ENCODE measurements around the gene DDRGK1.

Gene DDRGK1

DNA sequence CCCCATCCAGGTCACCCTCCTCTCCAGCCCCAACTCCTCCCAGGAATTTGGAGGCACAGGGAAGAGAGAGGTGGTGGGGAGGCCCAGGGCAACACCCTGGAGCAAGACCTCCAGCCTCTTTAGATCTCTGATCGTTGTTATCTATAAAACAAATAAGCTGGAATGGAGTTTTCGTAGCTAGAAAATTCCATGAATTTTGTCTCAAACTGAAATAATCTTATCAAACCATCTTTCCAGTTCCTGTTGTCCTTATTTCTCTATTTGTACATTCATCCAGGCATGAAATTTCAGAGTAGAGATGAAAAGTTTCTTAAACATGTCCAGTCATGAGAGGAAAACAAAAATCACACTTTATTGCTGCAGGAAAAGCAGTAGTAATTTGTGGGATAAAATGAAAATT lies 40.7 kb upstream of the DDRGK1 start:
- Histone ChIP-seq H2AFZ (ENCODE audit: low read depth, low read length) (no peak overlapping the region), H3K4me1 (ENCODE audit: low read length) (peaks cover 7% of the 10 kb centered on the region), H3K27me3 (ENCODE audit: low read depth, low read length) (peaks cover 21% of the 10 kb centered on the region), H4K20me1 (ENCODE audit: insufficient read depth, low read length) (no peaks in the 10 kb centered on the region), H3K79me2 (ENCODE audit: low read length) (no peaks in the 10 kb centered on the region), H3K27ac (ENCODE audit: low read length) (no peak overlapping the region), H3K36me3 (replicated peaks; ENCODE audit: low read depth, low read length) (no peaks in the 10 kb centered on the region), H3K9me3 (ENCODE audit: insufficient read depth, low read length) (no peaks in the 10 kb centered on the region), H3K4me2 (ENCODE audit: low read length) (no peak overlapping the region), H3K9ac (ENCODE audit: low read length) (no peak overlapping the region), H3K4me3 (ENCODE audit: low read length) (no peak overlapping the region)
- TF ChIP-seq EZH2phosphoT487 (IDR thresholded peaks at IDR 0.05; ENCODE audit: low read depth) (no peak), CTCF (IDR thresholded peaks at IDR 0.05; ENCODE audit: low read depth, low read length) (no peak)

- Histone ChIP-seq H3K79me2 (ENCODE audit: low read length) (no peaks in the 10 kb centered on the region), H3K4me3 (ENCODE audit: low read length) (no peak overlapping the region), H3K9ac (ENCODE audit: low read length) (no peak overlapping the region), H3K4me2 (ENCODE audit: low read length) (no peak overlapping the region), H4K20me1 (ENCODE audit: insufficient read depth, low read length) (no peaks in the 10 kb centered on the region), H3K36me3 (replicated peaks; ENCODE audit: low read depth, low read length) (no peaks in the 10 kb centered on the region), H2AFZ (ENCODE audit: low read depth, low read length) (no peak overlapping the region), H3K4me1 (ENCODE audit: low read length) (peaks cover 7% of the 10 kb centered on the region), H3K9me3 (ENCODE audit: insufficient read depth, low read length) (no peaks in the 10 kb centered on the region), H3K27me3 (ENCODE audit: low read depth, low read length) (peaks cover 24% of the 10 kb centered on the region), H3K27ac (ENCODE audit: low read length) (no peak overlapping the region)
- TF ChIP-seq EZH2phosphoT487 (IDR thresholded peaks at IDR 0.05; ENCODE audit: low read depth) (no peak), CTCF (IDR thresholded peaks at IDR 0.05; ENCODE audit: low read depth, low read length) (no peak)
Measured at GRCh38 chr20:3244613-3245012, 40.1 kb upstream of the DDRGK1 start.

- no peak overlapping the region for H3K4me2 ChIP-seq (ENCODE audit: low read length)
- no peaks in the 10 kb centered on the region for H3K36me3 ChIP-seq (replicated peaks; ENCODE audit: low read depth, low read length)
- peaks cover 24% of the 10 kb centered on the region for H3K27me3 ChIP-seq (ENCODE audit: low read depth, low read length)
- TF ChIP-seq CTCF (IDR thresholded peaks at IDR 0.05; ENCODE audit: low read depth, low read length): no peak
- TF ChIP-seq EZH2phosphoT487 (IDR thresholded peaks at IDR 0.05; ENCODE audit: low read depth): no peak
- H2AFZ ChIP-seq (ENCODE audit: low read depth, low read length): no peak overlapping the region
- H3K27ac ChIP-seq (ENCODE audit: low read length): no peak overlapping the region
- no peaks in the 10 kb centered on the region for H3K79me2 ChIP-seq (ENCODE audit: low read length)
- peaks cover 7% of the 10 kb centered on the region for H3K4me1 ChIP-seq (ENCODE audit: low read length)
- H3K9me3 ChIP-seq (ENCODE audit: insufficient read depth, low read length): no peaks in the 10 kb centered on the region
- H4K20me1 ChIP-seq (ENCODE audit: insufficient read depth, low read length): no peaks in the 10 kb centered on the region
- no peak overlapping the region for H3K9ac ChIP-seq (ENCODE audit: low read length)
- H3K4me3 ChIP-seq (ENCODE audit: low read length): no peak overlapping the region
Measured at GRCh38 chr20:3243718-3244358, 39.4 kb upstream of the DDRGK1 start.

DNA sequence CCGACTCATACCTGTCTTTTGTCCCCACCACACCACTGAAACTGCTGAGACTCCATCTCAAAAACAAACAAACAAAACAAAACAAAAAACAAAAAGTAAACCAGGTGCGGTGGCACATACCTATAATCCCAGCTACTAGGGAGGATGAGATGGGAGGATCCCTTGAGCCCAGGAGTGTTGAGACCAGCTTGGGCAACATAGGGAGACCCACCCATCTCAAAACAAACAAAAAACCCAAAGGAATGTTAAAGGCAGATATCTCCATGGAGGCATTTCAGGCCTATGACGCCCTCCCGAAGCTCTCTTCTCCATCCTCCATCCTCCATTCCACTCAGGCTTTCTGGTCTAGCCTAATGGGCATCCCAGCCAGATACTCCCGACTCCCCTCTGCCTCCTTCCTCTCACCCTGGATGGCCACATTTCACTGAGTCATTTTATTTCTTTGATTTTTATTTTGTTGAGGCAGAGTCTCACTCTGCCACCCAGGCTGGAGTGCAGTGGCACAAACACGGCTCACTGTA lies 37.8 kb upstream of the DDRGK1 start:
- Histone ChIP-seq H3K79me2 (ENCODE audit: low read length) (no peaks in the 10 kb centered on the region), H2AFZ (ENCODE audit: low read depth, low read length) (no peak overlapping the region), H3K4me1 (ENCODE audit: low read length) (peaks cover 5% of the 10 kb centered on the region), H3K36me3 (replicated peaks; ENCODE audit: low read depth, low read length) (no peaks in the 10 kb centered on the region), H3K27me3 (ENCODE audit: low read depth, low read length) (peaks cover 22% of the 10 kb centered on the region), H3K4me2 (ENCODE audit: low read length) (no peak overlapping the region), H3K9ac (ENCODE audit: low read length) (no peak overlapping the region), H3K4me3 (ENCODE audit: low read length) (no peak overlapping the region), H3K9me3 (ENCODE audit: insufficient read depth, low read length) (no peaks in the 10 kb centered on the region), H3K27ac (ENCODE audit: low read length) (no peak overlapping the region), H4K20me1 (ENCODE audit: insufficient read depth, low read length) (no peaks in the 10 kb centered on the region)
- TF ChIP-seq EZH2phosphoT487 (IDR thresholded peaks at IDR 0.05; ENCODE audit: low read depth) (no peak), CTCF (IDR thresholded peaks at IDR 0.05; ENCODE audit: low read depth, low read length) (no peak)
